Tibial nerve (tissue), 4 donors: ENCODE data around the gene MDFI. TPM values are rescaled to one million over a fixed set of nuclear protein-coding genes. Genes with fewer than 3 reads are reported as not detected.

Source experiments
- DNase-seq, 2 donors: peaks; one replicate each; pipeline ENCODE4 v3.0.0-alpha.2; 2019; ENCODE audit warnings: low spot score in 2 of 2
- H3K27ac ChIP-seq, 4 donors: fragments of 200-600 bp; sonication (generic) in 3 of 4; one replicate each; pipeline ENCODE4 v1.5.1; 2017 to 2019; ENCODE audit warnings: mild to moderate bottlenecking in 1 of 4
- H3K27me3 ChIP-seq, 2 donors: fragments of 200-600 bp; sonication (generic) in 1 of 2; one replicate each; pipeline versions ENCODE4 v1.5.1 to v1.6.0; 2017 to 2019
- H3K36me3 ChIP-seq, 3 donors: fragments of 200-600 bp; sonication (generic); one replicate each; pipeline ENCODE4 v1.5.1; 2018 to 2019
- H3K4me1 ChIP-seq, 4 donors: fragments of 200-600 bp; sonication (generic) in 3 of 4; one replicate each; pipeline ENCODE4 v1.5.1; 2017 to 2019
- H3K4me3 ChIP-seq, 4 donors: fragments of 200-600 bp; sonication (generic) in 3 of 4; one replicate each; pipeline ENCODE4 v1.5.1; 2017 to 2019; ENCODE audit warnings: mild to moderate bottlenecking in 1 of 4, moderate library complexity in 1 of 4
- H3K9me3 ChIP-seq, 4 donors: fragments of 200-600 bp; sonication (generic) in 3 of 4; one replicate each; pipeline ENCODE4 v1.5.1; 2017 to 2019
- EP300 ChIP-seq, 2 donors: sonication (generic); formaldehyde crosslinking; IDR thresholded peaks; one replicate each; pipeline ENCODE4 v1.6.1; 2017; ENCODE audit warnings: antibody characterized with exemption in 2 of 2, mild to moderate bottlenecking in 1 of 2
- POLR2A ChIP-seq, 2 donors: fragments of 450-650 bp; IDR thresholded peaks; one replicate each; pipeline ENCODE4 v1.6.1; 2017; ENCODE audit warnings: antibody characterized with exemption in 2 of 2, mild to moderate bottlenecking in 2 of 2, moderate library complexity in 2 of 2
- WGBS, 2 donors: methylation state at CpG; one replicate each; pipeline ENCODE4 v1.1.5; 2018; 5-methylcytosine and 5-hydroxymethylcytosine counted together
- total RNA-seq, 4 donors: library from RNA; depleted of rRNA; stranded (reverse); fragments of >200 nt; gene quantifications; one replicate each; pipeline ENCODE4 v1.1.0, GENCODE V29; 2016
- TF ChIP-seq, protein P1 (sequence below), 5 experiments: fragments of 200-600 bp in 3 of 5; fragments of 450-650 bp in 2 of 5; sonication (generic) in 3 of 5; IDR thresholded peaks; one replicate each; pipeline ENCODE4 v1.5.1; 2016 to 2019; ENCODE audit warnings: antibody characterized with exemption in 5 of 5, mild to moderate bottlenecking in 3 of 5, moderate library complexity in 2 of 5

Gene MDFI
- total RNA-seq, 4 donors from 2014 or later, result 13.5 to 31.8 (median 20.7) TPM

DNA sequence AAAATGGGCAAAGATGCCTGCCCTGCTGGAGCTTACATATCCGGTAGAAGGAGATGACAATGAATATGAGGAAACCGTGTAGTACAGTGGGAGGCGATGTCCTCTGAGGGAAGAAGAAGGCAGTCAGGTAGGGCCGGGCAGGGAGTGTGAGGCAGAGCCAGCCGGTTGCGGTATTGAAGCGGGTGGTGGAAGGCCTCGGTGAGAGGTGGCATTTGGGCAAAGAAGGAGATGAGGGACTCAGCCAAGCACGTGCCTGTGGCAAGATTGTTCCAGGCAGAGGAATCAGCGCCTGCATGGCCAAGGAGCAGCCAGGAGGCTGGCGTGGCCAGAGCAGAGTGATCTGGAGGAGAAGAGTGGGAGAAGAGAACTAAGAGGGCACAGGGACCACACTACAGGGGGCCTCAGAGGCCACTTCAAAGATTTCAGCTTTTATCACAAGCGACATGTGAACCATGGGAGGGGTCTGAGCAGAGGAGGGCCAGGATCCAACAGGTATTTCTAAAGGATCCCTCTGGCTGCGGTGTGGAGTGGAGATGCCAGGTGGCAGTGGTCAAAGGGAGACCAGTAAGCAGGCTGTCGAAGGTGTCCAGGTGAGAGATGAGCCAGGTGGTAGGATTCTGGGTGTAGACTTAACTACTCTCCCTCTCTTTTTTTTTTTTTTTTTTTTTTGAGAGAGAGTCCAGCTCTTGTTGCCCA lies 13.8 kb downstream of the MDFI start:
- H3K36me3 ChIP-seq, result no peaks in the 10 kb centered on the region
- H3K4me3 ChIP-seq, result no peak overlapping the region
- no peak overlapping the region for H3K27ac ChIP-seq
- TF ChIP-seq EP300 (IDR thresholded peaks at IDR 0.05), result no peak
- TF ChIP-seq, protein P1, sequence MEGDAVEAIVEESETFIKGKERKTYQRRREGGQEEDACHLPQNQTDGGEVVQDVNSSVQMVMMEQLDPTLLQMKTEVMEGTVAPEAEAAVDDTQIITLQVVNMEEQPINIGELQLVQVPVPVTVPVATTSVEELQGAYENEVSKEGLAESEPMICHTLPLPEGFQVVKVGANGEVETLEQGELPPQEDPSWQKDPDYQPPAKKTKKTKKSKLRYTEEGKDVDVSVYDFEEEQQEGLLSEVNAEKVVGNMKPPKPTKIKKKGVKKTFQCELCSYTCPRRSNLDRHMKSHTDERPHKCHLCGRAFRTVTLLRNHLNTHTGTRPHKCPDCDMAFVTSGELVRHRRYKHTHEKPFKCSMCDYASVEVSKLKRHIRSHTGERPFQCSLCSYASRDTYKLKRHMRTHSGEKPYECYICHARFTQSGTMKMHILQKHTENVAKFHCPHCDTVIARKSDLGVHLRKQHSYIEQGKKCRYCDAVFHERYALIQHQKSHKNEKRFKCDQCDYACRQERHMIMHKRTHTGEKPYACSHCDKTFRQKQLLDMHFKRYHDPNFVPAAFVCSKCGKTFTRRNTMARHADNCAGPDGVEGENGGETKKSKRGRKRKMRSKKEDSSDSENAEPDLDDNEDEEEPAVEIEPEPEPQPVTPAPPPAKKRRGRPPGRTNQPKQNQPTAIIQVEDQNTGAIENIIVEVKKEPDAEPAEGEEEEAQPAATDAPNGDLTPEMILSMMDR (IDR thresholded peaks at IDR 0.05), result no peak
- WGBS, 2 donors, result 88 to 89% methylated on average over 14 of the region's 14 CpGs
- no peak for DNase-seq
- H3K27me3 ChIP-seq, result no peaks in the 10 kb centered on the region
- no peaks in the 10 kb centered on the region for H3K9me3 ChIP-seq
- peaks cover 0 to 25% (median 0%) of the 10 kb centered on the region in 4 donors for H3K4me1 ChIP-seq

DNA sequence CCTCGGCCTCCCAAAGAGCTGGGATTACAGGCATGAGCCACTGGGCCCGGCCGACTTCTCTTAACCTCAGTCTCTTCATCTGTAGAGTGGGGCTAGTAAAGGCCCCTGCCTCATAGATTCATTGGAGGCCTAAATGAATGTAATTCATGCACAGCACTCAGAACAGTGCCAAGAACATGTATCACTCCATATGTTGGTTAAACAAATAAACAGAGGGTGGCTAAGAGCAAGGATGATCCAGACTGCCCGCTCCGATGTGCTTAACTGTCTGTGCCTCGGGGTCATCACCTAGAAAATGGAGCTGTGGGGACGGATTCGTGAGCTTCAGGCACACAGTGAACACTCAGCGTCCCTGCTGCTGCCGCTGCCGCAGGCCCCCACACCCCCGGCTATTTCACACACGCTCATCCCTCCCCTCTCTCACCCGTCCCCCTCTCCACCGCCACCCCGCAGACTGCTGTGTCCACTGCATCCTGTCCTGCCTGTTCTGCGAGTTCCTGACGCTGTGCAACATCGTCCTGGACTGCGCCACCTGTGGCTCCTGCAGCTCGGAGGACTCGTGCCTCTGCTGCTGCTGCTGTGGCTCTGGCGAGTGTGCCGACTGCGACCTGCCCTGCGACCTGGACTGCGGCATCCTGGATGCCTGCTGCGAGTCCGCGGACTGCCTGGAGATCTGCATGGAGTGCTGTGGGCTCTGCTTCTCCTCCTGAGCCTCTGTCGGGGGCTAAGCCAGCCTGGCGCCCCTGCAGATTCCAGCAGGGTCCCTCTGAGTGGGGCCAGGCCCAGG lies 14.8 kb downstream of the MDFI start:
- peaks cover 0 to 21% (median 0%) of the 10 kb centered on the region in 4 donors for H3K4me1 ChIP-seq
- H3K4me3 ChIP-seq, result no peak overlapping the region
- H3K36me3 ChIP-seq, result no peaks in the 10 kb centered on the region
- DNase-seq, result no peak
- no peak for TF ChIP-seq POLR2A (IDR thresholded peaks at IDR 0.05)
- TF ChIP-seq, protein P1 (IDR thresholded peaks at IDR 0.05), result no peak
- TF ChIP-seq EP300 (IDR thresholded peaks at IDR 0.05), result no peak
- 68 to 78% methylated on average over 25 to 27 of the region's 32 CpGs for WGBS, 2 donors
- H3K27ac ChIP-seq, result no peak overlapping the region
- no peaks in the 10 kb centered on the region for H3K27me3 ChIP-seq
- H3K9me3 ChIP-seq, result no peaks in the 10 kb centered on the region

DNA sequence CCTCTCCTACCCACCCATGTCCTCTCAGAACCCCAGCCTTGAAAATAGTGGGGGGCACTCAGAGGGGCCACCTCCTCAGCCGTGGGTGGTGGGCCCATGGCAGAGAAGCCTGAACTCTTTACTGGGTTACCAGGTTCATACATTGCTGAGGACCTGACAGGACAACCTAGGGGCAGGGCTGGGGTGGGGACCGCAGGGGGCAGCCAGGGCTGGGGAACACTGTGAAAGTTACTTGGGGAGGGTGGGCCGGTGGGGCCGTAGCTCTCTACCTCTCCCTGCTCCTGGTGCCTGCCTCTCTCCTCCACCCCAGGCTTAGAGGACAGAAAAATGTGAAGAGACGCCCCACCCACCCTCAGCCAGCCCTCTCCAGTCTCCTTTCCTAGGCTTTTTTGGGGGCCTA lies 15.4 kb downstream of the MDFI start:
- DNase-seq, result no peak
- WGBS, 2 donors, result 57 to 58% methylated on average over 2 to 5 of the region's 5 CpGs
- no peak for TF ChIP-seq EP300 (IDR thresholded peaks at IDR 0.05)
- TF ChIP-seq, protein P1 (IDR thresholded peaks at IDR 0.05), result no peak
- TF ChIP-seq POLR2A (IDR thresholded peaks at IDR 0.05), result no peak
- no peak overlapping the region for H3K4me3 ChIP-seq
- H3K4me1 ChIP-seq, result peaks cover 0 to 18% (median 0%) of the 10 kb centered on the region in 4 donors
- no peak overlapping the region for H3K27ac ChIP-seq
- no peaks in the 10 kb centered on the region for H3K36me3 ChIP-seq
- peaks cover 0 to 3% of the 10 kb centered on the region in 2 donors for H3K27me3 ChIP-seq
- no peaks in the 10 kb centered on the region for H3K9me3 ChIP-seq

DNA sequence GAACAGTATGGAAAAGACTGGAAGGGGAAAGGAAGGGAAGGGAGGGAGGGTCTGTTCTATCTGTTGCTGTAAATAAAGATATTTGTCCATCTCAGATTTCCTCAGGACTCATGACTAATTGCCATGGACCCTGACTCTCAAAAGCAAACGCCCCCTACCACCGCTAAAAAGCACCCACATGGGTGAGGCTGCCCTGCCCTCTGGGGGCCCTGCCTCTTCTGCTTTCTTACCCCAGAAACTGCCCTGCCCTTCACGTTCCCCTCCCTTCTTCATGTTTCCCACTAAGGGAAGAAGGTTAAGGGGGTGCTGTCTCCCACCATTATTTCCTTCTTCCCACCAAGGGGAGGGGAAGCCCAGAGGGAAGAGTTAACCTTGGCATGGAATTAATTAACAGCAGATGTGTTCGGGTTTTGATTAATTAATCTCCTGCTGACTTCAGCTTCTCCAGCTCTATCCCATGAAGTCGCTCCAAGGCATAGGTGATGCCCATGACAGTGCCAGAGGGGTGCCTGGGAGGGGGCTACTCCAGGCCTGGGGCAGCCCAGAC lies 16.0 kb downstream of the MDFI start:
- H3K4me3 ChIP-seq, result no peak overlapping the region
- H3K27me3 ChIP-seq, result peaks cover 0 to 8% of the 10 kb centered on the region in 2 donors
- no peaks in the 10 kb centered on the region for H3K36me3 ChIP-seq
- WGBS, 2 donors, result 53 to 54% methylated on average over 5 of the region's 5 CpGs
- H3K27ac ChIP-seq, result no peak overlapping the region
- H3K9me3 ChIP-seq, result no peaks in the 10 kb centered on the region
- peaks cover 0 to 16% (median 0%) of the 10 kb centered on the region in 4 donors for H3K4me1 ChIP-seq
- TF ChIP-seq EP300 (IDR thresholded peaks at IDR 0.05) (no peak), POLR2A (IDR thresholded peaks at IDR 0.05) (no peak)
- TF ChIP-seq, protein P1 (IDR thresholded peaks at IDR 0.05), result no peak
- DNase-seq, result no peak

GRCh38 chr6:41654698-41655151 lies 16.5 kb downstream of the MDFI start:
- H3K9me3 ChIP-seq, result no peaks in the 10 kb centered on the region
- no peak overlapping the region for H3K27ac ChIP-seq
- H3K27me3 ChIP-seq, result peaks cover 0 to 11% of the 10 kb centered on the region in 2 donors
- no peak for DNase-seq
- H3K36me3 ChIP-seq, result no peaks in the 10 kb centered on the region
- WGBS, 2 donors, result 62 to 87% methylated on average over 7 to 8 of the region's 8 CpGs
- no peak for TF ChIP-seq EP300 (IDR thresholded peaks at IDR 0.05)
- TF ChIP-seq, protein P1 (IDR thresholded peaks at IDR 0.05), result no peak
- TF ChIP-seq POLR2A (IDR thresholded peaks at IDR 0.05), result no peak
- no peak overlapping the region for H3K4me3 ChIP-seq
- H3K4me1 ChIP-seq, result peaks cover 0 to 11% (median 0%) of the 10 kb centered on the region in 4 donors
